DND-41 (cell line): ENCODE measurements around the gene TMEM184A.

ENCODE experiments used
- CTCF ChIP-seq: IDR thresholded peaks from 2 replicates; pipeline ENCODE4 v1.5.1; 2012; ENCODE audit warnings: borderline replicate concordance, low read length, moderate library complexity, mild to moderate bottlenecking; ENCODE audit not compliant: poor library complexity, severe bottlenecking; ENCODE audit errors: extremely low read depth
- EZH2 ChIP-seq: IDR thresholded peaks from 3 replicates; pipeline ENCODE4 v1.6.1; 2012; ENCODE audit warnings: borderline replicate concordance, low read depth, mild to moderate bottlenecking, moderate library complexity, low read length, inconsistent platforms; ENCODE audit not compliant: severe bottlenecking

- TF ChIP-seq CTCF: no peak
- TF ChIP-seq EZH2: no peak
Measured at GRCh38 chr7:1542841-1543747, 12.9 kb downstream of the TMEM184A start.
